Right cardiac atrium (tissue), 5 donors: ENCODE measurements around the gene CEACAM7. TPM values are rescaled to one million over a fixed set of nuclear protein-coding genes. Genes with fewer than 3 reads are reported as not detected.

Experiments
- polyA plus RNA-seq: library from polyadenylated mRNA; stranded (reverse); fragments of 200-250 nt; gene quantifications from one replicate; pipeline ENCODE4 v1.2.3, GENCODE V29; 2013
- total RNA-seq, 4 donors: library from RNA; stranded (reverse); fragmentation: NEBNext Ultra II Directional; extraction: Animal tissue kit (Norgen Biotek cat#: 25700); gene quantifications; one replicate each; pipeline ENCODE4 v1.2.1, GENCODE V29; 2021
- donor health status: healthy with polysubstance abuse.
- donor health status: DM: no; HTN: yes; CAD: no.
- donor health status: DM: no; HTN: no; CAD: no.
- donor health status: DM: no; HTN: yes; CAD: no; lungs with severe emphysema.
- donor health status: DM: yes; HTN: yes; CAD: no.

CEACAM7 gene
- total and polyA plus RNA-seq, 5 donors: not detected

Other genes starting within 250 kb of the CEACAM7 start
- gene DMAC2, start 248.4 kb downstream of the CEACAM7 start, total RNA-seq: 10 to 100 TPM; 52.6 to 86.8 (median 77.5) TPM
- 84.9 TPM for gene DMAC2, start 248.4 kb downstream of the CEACAM7 start, polyA plus RNA-seq
- not detected for gene ERICH4, start 245.1 kb downstream of the CEACAM7 start, total RNA-seq
- gene ERICH4, start 245.1 kb downstream of the CEACAM7 start, polyA plus RNA-seq: not detected
- 1 to 10 TPM in 2 of 4 donors, under 1 TPM in 2; 0.65 to 1.6 (median 1.2) TPM for gene CEACAM21, start 112.1 kb downstream of the CEACAM7 start, total RNA-seq
- 0.36 TPM for gene CEACAM21, start 112.1 kb downstream of the CEACAM7 start, polyA plus RNA-seq
- under 1 TPM; 0.25 to 0.62 (median 0.32) TPM for gene CEACAM4, start 61.2 kb downstream of the CEACAM7 start, total RNA-seq
- 0.16 TPM for gene CEACAM4, start 61.2 kb downstream of the CEACAM7 start, polyA plus RNA-seq
- gene CEACAM5, start 20.4 kb upstream of the CEACAM7 start, total RNA-seq: not detected
- gene CEACAM5, start 20.4 kb upstream of the CEACAM7 start, polyA plus RNA-seq: 0.07 TPM
- gene CEACAM6, start 67.3 kb upstream of the CEACAM7 start, total RNA-seq: under 1 TPM in 1 of 4 donors, not detected in 3; 0.36 TPM
- gene CEACAM6, start 67.3 kb upstream of the CEACAM7 start, polyA plus RNA-seq: not detected
- gene CEACAM3, start 108.3 kb upstream of the CEACAM7 start, total RNA-seq: under 1 TPM in 2 of 4 donors, not detected in 2; 0.29 to 0.59 TPM
- 0.07 TPM for gene CEACAM3, start 108.3 kb upstream of the CEACAM7 start, polyA plus RNA-seq
- gene LYPD4, start 156.4 kb upstream of the CEACAM7 start, total RNA-seq: not detected
- not detected for gene LYPD4, start 156.4 kb upstream of the CEACAM7 start, polyA plus RNA-seq
- gene DMRTC2, start 156.8 kb upstream of the CEACAM7 start, total RNA-seq: not detected
- not detected for gene DMRTC2, start 156.8 kb upstream of the CEACAM7 start, polyA plus RNA-seq
- gene RPS19, start 172.0 kb upstream of the CEACAM7 start, total RNA-seq: 100 to 1,000 TPM; 625 to 784 (median 741) TPM
- 863 TPM for gene RPS19, start 172.0 kb upstream of the CEACAM7 start, polyA plus RNA-seq
- under 1 TPM in 2 of 4 donors, not detected in 2; 0.37 to 0.58 TPM for gene CD79A, start 189.0 kb upstream of the CEACAM7 start, total RNA-seq
- gene CD79A, start 189.0 kb upstream of the CEACAM7 start, polyA plus RNA-seq: 0.09 TPM
- 10 to 100 TPM; 39.7 to 43.9 (median 40.8) TPM for gene ARHGEF1, start 194.9 kb upstream of the CEACAM7 start, total RNA-seq
- 42.8 TPM for gene ARHGEF1, start 194.9 kb upstream of the CEACAM7 start, polyA plus RNA-seq
- gene ERFL, start 240.2 kb upstream of the CEACAM7 start, total RNA-seq: under 1 TPM in 1 of 4 donors, not detected in 3; 0.20 TPM
- gene ERFL, start 240.2 kb upstream of the CEACAM7 start, polyA plus RNA-seq: 0.02 TPM